Stimulated activated CD8-positive, alpha-beta memory T cell treated with anti-CD3 and anti-CD28 coated beads, Interleukin-12 subunit alpha, Interleukin-12 subunit beta, amount 100 ng/mL, for 1 hour (primary cell): ENCODE data around the gene TOLLIP.
A peak's percentile ranks its signal among the peaks of the same experiment; 100 is the strongest.
"Not testable (repeated sequence)": the region's sequence is repeated elsewhere in the genome, so short reads cannot be mapped to it uniquely, and the experiment has no call there.

Experiments
- DNase-seq: peaks from one replicate; pipeline ENCODE4 v3.0.0-alpha.2; 2020; ENCODE audit warnings: low read depth

TOLLIP gene

DNA sequence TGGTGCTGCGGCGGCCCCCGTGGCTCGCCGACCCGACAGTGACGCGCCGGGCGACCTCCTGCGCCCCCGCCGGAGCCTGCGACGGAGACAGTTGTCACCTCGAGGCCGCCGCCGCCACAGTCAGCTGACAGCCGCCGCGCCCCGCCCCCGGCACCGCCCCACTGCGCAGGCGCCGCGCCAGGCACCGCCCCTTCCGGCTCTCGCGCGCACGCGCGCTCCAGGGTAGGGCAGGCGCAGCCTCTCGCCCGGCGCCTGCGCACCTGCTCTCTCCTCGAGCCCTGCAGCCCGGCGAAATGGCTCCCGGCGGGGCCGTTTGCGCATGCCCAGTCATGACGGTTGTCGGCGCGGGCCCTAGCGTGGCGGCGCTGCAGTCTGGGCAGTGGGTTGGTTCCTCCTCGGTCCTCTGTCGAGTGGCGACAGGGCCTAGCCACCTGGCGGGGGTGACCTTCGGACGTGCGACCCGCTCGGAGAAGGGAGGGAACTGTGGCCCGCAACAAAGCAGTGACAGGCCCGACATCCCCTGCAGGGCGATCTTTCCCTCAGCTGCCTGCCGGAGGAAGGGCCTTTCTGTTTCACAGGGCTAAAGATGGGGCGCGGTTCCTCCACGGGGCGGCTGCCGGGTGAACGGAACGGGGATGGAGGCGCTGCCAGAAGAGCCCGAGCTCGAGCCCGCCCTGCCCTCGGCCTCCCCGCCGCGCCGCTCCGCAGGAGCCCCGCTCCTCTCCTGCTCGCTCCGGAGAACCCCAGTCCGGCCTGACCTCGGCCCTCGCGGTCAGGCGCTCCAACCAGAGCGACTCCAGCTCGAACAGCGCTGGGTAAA, at the start of gene TOLLIP:
TOLLIP (minus strand) TSS at position 135 of the 820 bp plus-strand sequence; CDS start at position 1, 134 bp downstream.
- peak; percentile 97 for DNase-seq

DNA sequence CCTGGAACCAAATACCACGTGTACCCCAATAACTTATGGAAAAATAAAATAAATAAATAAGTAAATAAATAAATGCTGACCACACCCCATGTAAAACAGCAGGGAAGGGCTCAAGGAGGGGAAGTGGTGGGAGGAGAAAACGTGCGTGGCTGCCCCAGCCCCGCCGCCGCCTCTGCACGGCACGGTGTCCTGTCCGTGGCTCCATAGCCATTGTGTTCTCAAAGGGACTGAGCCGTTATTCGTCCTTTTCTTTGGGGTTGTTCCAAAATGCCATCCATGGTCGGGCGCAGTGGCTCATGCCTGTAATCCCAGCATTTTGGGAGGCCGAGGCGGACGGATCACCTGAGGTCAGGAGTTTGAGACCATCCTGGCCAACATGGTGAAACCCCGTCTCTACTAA, 49.5 kb upstream of the TOLLIP start:
- DNase-seq, result not testable (repeated sequence)

- DNase-seq, result no peak
These were observed 48.9 kb upstream of the TOLLIP start for GRCh38 chr11:1358286-1358685.

- DNase-seq, result no peak
These were observed 47.1 kb upstream of the TOLLIP start for GRCh38 chr11:1356478-1356960.

DNA sequence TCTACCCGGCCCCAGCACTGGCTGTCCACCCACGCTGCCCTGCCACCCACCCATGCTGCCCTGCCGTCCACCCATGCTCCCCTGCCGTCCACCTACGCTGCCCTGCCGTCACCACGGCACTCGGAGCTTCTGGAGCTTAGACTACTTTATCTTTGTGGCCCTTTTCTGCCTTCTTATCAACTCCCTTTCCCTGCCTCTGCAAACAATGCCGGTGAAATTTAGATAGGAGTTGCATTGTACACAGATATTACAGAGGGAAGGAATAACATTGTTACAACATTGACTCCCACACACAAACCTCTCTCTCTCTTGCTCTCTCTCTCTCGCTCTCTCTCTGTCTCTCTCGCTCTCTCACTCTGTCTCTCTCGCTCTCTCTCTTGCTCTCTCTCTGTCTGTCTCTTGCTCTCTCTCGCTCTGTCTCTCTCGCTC, 46.6 kb upstream of the TOLLIP start:
- DNase-seq, result no peak

- DNase-seq, result no peak
These were observed 44.9 kb upstream of the TOLLIP start for GRCh38 chr11:1354125-1354938.

DNA sequence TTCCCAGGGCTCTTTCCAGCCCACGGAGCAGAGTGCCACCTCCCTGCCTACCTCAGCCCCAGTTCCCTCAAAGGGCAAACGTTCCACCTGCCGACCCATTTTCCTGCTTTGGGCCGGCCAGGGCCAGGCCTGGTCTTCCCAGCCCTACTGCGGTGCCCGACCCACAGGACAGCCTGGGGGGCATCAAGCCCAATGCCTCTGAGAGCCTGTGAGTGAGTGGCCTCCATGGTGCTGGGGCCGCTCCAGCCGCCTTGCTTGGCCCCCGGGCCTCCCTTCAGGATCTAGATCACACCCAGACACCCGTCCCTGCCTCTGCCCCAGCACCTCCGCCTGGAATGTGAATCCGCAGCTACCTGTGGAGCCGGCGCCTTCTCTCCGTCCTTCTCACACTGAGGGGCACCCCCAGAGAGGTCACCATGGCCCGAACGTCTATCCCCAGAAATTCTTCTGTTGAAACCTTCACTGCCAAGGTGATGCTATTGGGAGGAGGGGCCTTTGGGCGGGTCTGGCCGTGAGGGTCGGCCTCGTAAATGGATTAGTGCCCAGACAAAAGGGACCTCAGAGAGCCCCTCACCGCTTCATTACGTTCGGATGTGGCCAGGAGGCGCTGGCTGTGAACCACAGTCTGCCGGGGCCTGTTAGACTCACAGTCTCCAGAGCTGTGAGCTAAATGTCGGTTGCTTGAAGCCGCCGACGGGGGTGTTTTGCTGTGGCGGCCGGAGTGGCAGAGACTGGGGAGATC, 44.1 kb upstream of the TOLLIP start:
- DNase-seq, result no peak

GRCh38 chr11:1352696-1353382, 43.4 kb upstream of the TOLLIP start:
- no peak for DNase-seq

GRCh38 chr11:1351278-1351937, 42.0 kb upstream of the TOLLIP start:
- DNase-seq, result no peak

DNA sequence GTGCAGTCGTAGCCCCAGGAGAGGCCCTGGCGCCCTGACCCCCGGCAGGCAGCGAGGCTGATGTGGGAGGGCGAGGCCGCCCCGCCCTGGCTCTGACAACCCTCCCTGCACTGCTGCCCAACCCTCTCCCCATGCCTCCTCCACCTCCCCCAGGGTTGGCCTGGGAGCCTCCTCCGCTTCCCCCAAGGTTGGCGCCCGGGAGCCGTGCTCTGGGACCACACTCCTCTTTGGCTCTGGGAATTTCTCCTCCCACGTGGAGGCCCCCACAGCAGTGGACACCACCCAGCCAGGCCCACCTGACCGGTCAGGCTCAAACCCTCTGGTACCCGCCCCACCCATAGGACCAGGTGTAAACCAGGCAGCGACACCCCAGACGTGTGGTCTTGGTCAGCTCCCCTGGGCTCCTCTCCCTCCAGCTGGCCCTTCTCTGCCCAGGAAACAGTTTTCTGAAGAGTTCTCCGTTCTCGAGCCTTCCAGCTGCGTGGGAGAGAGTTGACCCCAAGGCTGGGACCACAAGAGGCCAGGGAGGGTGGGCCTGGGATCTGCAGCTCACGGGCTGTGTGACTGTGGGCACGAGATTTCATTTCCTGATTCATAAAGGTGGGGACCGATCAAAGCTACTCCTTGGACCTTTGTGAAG, 40.8 kb upstream of the TOLLIP start:
- DNase-seq, result no peak

DNA sequence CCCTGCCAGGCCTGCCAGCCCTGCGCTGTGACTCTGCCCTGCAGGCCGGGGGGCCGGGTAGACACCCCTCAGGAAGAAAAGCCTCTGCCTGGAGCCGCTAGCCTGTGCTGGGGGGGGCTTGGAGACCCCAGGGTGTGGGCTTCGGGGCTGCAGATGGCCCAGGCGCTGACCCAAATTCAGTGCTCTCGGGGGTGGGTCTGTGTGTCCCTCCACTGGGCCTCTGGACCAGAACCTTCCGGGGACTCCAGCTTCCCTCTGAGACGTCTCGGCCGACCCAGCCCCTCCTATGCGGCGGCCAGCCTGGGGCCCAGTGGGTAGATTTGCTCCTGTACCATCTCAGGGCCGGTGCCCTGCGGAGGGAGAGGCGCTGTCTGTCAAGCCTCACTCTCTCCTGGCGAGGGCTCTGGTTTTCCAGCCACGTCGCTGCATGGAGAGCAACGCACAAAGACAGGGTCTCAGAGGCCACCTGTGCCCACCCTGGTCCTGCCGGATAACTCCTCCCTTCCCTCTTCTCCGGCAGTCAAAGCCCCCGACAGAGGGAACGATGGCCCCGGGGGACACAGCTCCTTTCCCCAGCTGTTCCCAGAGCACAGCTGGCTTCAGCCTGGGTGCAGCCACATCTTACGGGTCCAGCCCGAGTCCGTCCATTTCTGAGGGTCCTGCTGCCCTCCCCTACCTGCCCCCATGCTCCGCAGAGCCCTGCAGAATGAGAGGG, 40.1 kb upstream of the TOLLIP start:
- DNase-seq, result no peak

- DNase-seq, result no peak
These were observed 39.4 kb upstream of the TOLLIP start for GRCh38 chr11:1348796-1349326.

GRCh38 chr11:1348146-1348795, 38.8 kb upstream of the TOLLIP start:
- no peak for DNase-seq

GRCh38 chr11:1347411-1347999, 38.1 kb upstream of the TOLLIP start:
- DNase-seq, result not testable (repeated sequence)

GRCh38 chr11:1346669-1347390, 37.4 kb upstream of the TOLLIP start:
- no peak for DNase-seq

- no peak for DNase-seq
These were observed 36.5 kb upstream of the TOLLIP start for GRCh38 chr11:1345737-1346513.

- no peak for DNase-seq
These were observed 34.7 kb upstream of the TOLLIP start for GRCh38 chr11:1344056-1344635.
